GM19043 (cell line): ENCODE measurements around the gene KNDC1.

Source experiments
- ATAC-seq: cut with Tn5 transposase; IDR thresholded peaks from one replicate; pipeline ENCODE4 v1.9.1; 2021; ENCODE audit warnings: low read depth; ENCODE audit not compliant: unreplicated experiment

The KNDC1 gene

GRCh38 chr10:133187906-133188681 lies 28.1 kb downstream of the KNDC1 start:
- no peak for ATAC-seq

DNA sequence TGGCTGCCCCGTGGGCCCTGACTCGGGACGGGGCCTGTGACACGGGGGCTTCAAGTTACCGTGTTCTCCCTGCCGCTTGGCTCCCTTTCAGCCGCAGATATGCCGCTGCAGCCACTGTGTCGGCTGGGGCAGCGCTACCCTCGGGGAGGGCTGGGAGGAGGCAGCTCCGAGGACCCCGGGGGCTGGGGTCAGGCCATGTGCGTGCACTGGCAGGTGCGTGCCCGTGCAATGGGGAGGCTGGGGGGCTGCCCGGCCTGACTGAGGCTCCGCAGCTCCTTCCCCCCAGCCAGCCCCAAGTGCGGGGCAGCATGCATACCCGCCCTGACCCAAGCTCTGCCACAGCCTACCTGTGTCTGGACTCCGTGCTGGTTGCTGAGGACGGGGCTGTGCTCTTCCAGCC lies 29.2 kb downstream of the KNDC1 start:
- no peak for ATAC-seq

- ATAC-seq = no peak
These were observed 29.7 kb downstream of the KNDC1 start for GRCh38 chr10:133189726-133190125.

- ATAC-seq = no peak
These were observed 30.2 kb downstream of the KNDC1 start for GRCh38 chr10:133190225-133190624.

- ATAC-seq = no peak
These were observed 31.6 kb downstream of the KNDC1 start for GRCh38 chr10:133191651-133192050.

DNA sequence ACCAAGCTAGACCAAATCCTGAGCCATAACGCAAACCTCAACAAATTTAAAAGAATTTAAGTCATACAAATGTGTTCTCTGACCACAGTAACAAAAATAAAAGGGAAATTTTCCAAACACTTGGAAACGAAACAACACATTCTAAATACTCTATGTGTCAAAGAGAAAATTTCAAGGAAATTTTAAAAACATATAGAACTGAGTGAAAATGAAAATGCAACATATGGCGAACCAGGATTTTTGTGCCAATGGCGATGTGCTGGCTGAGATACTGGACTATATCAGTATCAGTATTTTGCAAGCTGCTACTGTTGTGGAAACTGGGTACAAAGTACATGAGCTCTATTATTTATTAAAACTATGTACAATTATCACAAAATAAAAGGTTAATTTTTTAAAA lies 34.1 kb downstream of the KNDC1 start:
- ATAC-seq = no peak

DNA sequence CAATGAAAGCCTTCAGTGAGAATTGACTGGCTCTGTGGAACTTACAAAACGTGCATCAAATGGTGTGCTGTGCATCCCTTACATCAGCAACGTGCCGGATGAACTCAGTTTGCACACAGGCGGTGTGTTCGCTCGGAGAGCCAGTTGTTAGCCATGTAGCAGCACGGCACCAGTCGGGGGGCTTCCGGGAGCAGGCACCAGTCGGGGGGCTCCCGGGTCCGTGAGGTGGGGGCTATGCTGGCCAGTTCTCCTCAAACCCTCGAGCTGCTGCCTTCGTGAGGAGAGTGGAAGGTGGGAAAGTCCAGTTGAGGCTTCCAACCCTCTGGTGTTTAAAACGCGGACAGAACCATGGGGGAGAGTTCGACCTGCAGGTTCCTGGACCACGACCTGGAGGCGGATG lies 35.1 kb downstream of the KNDC1 start:
- ATAC-seq = no peak

DNA sequence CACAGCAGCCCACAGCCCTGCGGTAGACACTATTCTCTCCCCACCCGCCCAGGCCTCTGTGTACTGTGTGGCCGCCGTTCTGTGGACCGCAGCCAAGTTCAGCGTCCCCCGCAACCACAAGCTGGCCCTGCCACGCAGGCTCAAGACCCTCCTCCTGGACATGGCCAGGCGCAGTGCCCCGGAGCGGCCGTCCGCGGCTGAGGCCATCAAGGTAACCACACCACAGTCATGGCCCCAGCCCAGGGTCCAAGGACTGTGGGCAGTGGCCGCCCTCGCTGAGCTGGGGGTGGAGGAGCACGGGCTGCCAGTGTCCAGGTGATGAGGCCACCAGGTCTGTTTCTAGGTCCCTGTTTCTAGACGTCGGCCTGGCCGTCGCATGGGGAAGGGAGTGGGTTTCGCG lies 35.6 kb downstream of the KNDC1 start:
- no peak for ATAC-seq

DNA sequence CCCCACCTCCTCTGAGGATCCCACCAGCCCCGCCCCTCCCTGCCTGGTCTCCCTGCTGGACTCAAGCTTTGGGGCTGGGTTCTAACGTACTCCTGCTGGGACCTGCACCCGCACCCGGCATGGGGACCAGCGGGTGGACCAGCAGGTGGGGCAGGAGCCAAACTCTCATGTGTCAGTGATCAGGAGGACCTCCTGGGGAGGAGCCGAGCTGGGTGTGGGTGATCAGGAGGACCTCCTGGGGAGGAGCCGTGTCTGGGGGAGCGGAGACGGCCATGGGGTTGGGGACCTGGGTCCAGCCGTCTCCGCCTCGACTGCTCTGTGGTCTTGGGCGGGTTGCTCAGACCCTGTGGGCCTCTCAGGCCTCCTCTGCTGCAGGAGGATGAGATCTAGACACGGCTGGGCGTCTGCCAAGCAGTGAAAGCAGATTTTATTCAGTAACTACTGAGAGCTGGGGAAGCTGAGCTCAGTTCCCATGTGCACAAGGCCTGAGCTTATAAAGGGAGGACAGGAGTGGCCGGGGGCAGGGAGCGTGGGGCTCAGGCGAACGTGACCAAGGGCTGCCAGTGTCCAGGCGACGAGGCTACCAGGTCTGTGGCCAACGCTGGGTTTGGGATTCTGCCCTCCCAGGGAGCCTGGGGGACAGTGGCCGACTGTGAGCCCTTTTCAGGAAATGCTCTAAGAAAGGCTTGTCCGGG lies 36.3 kb downstream of the KNDC1 start:
- ATAC-seq = no peak

- ATAC-seq = no peak
These were observed 37.1 kb downstream of the KNDC1 start for GRCh38 chr10:133196936-133197758.

DNA sequence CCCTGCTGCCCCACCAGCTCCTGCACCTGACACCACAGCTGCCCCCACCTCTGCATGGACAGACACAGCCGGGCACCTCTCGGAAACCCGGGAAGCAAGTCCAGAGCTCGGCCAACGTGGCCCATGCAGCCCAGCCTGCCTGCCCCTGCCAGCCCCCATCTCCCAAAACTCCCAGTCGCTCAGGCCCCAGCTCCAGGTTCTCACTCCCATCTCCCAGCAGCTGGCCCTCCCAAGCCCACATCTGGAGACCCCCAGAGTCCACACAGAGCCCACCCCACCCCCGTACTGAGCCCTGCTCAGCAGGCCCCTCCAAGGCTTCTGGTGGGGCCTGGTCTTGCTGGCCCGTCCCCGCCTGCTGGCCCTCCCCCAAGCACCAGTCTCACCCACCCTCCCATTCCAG lies 37.8 kb downstream of the KNDC1 start:
- no peak for ATAC-seq

- no peak for ATAC-seq
These were observed 38.2 kb downstream of the KNDC1 start for GRCh38 chr10:133198206-133198605.

DNA sequence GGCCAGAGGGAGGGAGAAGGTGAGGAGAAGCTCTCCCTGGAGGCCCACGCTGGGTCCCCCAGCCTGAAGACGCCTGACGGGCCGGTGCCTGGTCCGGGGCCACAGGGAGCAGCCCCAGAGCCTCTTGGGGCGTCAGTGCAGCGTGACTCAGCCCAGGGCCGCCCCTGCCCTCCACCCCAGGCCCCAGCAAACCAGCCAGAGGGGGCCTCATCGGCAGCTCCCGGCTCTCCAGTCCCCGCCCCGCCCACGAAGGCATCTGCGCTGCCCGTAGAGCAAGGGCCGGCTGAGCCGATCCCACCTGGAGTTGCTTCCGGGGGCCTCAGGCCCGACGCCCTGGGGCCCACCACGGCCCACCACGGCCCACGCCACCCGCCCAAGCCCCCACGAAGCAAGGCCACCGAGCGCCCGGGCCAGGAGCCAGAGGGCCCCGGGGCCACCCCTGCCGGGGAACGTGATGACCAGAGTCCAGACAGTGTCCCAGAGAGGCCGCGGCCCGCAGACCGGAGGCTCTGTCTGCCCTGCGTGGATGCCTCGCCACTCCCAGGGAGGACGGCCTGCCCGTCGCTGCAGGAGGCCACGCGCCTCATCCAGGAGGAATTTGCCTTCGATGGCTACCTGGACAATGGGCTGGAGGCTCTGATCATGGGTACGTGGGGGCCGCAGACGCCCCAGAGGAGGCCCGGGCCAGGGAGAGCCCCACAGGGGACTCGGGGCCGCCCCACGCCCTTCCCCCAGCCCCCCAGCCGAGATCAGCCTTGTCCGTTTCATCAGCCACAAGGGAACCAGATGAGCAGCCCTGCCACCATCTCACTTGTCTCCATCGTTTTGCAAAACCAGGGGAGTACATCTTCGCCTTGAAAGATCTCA lies 38.8 kb downstream of the KNDC1 start:
- no peak for ATAC-seq

DNA sequence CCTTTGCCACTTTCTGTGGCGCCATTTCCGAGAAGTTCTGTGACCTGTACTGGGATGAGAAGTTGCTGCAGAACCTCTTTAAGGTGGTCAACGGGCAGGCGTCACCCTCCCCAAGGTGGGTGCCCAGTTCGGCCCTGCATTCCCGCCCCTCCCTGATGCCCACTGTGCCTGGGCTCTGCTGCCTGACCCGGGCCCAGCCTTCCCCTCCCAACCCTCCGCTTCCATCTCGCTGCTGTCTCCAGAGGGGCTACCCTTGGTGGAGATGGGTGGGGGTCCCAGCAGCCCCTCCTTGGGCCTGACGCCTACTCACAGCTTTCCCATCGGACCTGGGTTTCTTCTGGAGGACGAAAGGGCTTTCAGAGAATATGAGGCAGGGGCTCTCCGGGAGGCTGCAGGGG lies 39.5 kb downstream of the KNDC1 start:
- no peak for ATAC-seq

- ATAC-seq = no peak
These were observed 40.1 kb downstream of the KNDC1 start for GRCh38 chr10:133199992-133200611.

- no peak for ATAC-seq
These were observed 40.6 kb downstream of the KNDC1 start for GRCh38 chr10:133200621-133201031.

GRCh38 chr10:133201151-133201947 lies 41.3 kb downstream of the KNDC1 start:
- no peak for ATAC-seq

GRCh38 chr10:133201948-133202725 lies 42.1 kb downstream of the KNDC1 start:
- ATAC-seq = no peak
